Fibroblast of skin of scalp (primary cell): ENCODE data around the gene TRAF7.
A peak's percentile ranks its signal among the peaks of the same experiment; 100 is the strongest.

Experiments used
- DNase-seq: peaks from one replicate; pipeline ENCODE4 v3.0.0-alpha.2; 2013

Gene TRAF7

DNA sequence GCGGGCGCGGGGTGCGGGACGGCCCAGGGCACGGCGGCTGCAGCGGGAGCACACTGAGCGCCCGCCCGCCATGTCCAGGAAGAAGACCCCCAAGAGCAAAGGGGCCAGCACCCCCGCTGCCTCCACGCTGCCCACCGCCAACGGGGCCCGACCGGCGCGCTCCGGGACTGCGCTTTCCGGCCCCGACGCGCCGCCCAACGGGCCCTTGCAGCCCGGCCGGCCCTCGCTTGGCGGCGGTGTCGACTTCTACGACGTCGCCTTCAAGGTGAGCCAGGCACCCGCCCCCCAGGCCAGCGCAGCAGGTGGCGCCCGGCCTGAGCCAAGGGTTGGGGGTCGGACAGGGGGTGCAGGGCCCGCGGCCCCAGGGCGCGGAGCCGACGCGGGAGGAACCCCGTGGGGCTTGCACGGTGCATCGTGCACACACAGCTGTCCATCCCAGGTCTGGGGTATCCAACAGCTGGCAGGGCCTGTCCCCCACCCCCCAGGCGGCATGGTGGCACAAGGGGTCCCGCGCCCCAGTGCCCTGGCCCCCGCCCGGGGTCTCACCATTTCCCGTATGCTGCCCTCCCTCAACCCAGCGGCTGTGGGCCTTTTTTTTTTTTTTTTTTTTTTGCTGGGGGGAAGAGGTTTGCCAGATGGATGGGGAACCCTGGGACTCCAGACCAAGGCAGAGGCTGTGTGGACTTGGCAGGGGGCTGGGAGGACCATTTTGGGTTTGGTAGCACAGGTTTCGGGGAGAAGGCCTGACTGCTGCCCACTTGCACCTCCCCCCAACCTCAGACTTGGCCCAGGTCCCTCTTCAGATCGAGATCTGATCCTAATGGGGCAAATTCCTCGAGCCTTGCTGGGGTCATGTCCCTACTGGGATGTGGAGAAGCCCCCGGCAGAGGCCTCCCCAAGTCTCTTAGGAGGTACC lies 6.6 kb upstream of the TRAF7 start:
- no peak for DNase-seq

DNA sequence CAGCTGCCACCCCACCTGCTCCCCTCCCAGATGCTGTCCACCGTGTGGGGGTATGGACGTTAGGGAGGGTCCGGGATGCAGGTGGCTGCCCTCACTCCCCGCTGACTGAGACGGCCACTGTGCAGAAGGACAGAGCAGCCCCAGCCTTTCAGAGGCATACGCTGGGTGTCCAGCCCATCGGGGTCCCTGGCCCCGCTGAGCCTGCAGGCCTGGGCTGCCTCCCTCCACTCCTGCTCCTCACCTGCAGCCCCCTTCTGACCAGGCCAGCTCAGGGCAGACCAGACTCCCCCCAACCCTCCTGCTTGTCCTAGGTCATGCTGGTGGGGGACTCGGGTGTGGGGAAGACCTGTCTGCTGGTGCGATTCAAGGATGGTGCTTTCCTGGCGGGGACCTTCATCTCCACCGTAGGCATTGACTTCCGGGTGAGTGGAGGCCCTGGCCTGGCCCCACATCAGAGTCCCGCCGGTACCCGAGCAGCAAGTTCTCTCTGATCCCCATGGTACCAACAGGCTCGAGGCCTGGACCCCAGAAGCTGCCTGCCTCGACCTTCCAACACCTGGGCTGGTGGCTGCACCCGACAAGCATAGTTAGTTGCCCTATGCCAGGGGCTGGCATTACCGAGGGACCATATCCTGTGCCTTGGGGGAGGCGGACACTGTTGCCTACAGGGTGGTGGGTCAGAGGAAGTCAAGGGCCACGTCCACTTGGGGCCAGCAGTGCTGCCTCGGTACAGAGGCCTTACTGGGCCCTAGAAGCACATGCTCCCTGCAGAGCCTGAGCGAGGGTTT lies 5.8 kb upstream of the TRAF7 start:
- DNase-seq, result no peak

DNA sequence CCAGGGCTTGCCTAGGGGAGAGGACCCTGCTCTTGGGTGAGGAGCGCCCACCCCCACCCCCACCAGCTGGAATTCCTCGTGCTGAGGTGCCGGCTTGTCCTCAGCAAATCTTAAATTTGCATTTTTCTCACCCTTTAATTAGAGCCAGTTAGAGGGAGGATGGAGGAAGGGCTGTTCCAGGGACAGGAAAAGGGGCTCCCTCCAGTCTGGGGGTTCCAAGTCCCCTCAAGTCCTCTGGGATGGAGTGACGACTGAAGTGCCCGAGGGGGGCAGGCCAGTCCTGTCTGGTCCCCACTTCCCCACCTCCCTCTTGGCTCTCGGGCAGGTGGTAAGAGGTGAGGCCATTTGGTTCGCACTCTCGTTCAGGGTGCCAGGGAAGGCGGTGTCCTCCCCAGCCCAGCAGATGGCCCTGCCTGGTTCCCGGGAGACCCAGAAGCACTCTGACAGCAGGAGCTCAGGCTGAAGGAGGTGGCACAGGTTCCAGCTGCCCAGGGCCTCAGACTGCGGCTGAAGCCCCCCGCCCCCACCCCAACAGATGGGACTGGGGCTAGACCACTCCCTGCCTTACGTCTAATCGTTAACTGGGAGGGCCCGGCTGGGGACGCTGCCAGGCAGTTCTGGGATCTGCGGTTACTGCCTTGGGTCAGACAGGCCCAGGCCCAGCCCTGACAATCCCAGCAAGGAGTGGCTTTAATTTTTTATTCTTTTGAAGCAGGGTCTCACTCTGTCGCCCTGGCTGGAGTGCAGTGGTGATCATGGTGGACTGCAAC lies 5.0 kb upstream of the TRAF7 start:
- peak; percentile 29 for DNase-seq

DNA sequence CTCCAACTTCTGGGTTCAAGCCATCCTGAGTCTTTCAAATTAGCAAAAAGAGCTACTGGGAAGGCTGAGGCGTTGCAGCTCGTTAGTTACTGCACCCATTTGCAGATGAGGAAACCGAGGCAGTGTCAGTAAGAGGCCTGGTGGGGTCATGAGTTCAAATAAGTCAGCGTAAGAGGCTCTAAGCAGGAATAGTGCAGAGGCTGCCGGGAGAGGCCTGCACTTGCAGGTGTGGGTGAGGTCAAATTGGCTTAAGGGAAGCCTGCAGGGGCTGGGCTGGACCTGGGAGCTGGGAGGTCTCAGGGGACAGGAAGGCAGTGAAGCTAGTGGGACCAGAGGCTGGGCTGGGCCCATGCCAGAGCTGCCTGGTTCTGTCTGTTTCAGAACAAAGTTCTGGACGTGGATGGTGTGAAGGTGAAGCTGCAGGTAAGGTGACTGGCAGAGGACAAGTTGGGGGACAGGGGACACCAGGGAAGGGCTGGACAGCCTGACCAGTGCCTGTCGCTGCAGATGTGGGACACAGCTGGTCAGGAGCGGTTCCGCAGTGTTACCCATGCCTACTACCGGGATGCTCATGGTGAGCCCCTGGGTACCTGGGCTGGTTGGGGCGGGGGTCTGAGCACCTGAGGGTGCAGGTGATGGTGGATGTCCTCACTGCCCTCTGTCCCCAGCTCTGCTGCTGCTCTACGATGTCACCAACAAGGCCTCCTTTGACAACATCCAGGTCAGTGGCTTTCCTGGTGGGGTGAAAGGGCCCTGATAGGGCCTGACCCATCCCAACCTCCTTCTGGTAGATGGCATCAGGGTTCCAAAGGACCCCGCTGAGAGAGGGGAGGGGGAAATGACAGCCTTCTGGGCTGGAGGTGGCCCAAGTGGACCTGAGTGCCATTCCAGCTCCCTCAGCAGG lies 4.1 kb upstream of the TRAF7 start:
- no peak for DNase-seq

DNA sequence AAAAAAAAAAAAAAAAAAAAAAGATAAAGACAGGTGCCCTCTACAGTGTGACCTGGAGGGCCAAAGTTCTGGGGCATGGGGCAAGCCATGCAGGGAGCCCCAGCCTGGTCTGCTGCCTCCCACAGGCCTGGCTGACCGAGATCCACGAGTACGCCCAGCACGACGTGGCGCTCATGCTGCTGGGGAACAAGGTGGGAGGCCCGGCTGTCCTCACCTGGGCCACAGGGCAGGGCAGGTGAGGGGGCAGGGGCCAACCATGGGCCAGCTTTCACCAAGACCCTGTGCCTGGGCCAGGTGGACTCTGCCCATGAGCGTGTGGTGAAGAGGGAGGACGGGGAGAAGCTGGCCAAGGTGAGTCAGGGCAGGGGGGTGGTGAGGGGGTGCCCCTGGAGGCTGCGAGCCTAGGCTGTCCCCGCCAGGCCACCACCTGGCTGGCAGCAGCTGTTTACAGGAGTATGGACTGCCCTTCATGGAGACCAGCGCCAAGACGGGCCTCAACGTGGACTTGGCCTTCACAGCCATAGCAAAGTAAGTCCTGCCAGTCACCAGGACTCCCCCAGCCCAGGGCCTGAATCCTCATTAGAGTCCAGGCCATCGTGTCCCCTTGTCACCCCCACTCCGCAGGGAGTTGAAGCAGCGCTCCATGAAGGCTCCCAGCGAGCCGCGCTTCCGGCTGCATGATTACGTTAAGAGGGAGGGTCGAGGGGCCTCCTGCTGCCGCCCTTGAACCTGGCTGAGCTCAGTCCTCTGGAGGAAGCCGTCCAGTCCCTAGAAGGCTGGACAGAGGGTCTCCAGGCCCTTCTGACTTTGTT lies 2.7 kb upstream of the TRAF7 start:
- no peak for DNase-seq

DNA sequence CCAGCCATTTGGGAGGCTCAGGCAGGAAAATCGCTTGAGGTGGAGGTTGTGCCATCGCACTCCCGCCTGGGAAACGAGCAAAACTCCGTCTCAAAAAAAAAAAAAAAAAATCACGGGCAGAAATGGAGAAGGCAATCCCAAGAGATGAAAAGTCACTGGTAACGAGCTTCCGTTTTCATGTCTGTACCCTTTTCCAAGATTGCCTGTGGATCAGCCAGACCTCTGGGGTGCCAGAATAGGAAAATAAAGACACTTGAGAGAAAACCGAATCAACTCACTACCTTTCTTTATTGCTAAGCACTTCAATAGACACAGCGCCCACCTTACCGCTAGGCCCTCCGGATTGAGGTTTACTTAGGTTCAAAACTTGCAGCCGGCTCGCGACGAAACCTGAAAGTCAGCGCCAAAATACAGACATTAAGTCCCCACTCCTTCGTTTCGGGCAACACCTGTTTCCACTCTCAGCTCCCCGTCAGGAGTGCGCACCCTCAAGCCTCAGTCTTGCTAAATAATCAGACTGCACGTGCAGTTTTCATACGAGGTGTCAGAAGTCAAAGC lies 970 bp upstream of the TRAF7 start:
- DNase-seq, result no peak

DNA sequence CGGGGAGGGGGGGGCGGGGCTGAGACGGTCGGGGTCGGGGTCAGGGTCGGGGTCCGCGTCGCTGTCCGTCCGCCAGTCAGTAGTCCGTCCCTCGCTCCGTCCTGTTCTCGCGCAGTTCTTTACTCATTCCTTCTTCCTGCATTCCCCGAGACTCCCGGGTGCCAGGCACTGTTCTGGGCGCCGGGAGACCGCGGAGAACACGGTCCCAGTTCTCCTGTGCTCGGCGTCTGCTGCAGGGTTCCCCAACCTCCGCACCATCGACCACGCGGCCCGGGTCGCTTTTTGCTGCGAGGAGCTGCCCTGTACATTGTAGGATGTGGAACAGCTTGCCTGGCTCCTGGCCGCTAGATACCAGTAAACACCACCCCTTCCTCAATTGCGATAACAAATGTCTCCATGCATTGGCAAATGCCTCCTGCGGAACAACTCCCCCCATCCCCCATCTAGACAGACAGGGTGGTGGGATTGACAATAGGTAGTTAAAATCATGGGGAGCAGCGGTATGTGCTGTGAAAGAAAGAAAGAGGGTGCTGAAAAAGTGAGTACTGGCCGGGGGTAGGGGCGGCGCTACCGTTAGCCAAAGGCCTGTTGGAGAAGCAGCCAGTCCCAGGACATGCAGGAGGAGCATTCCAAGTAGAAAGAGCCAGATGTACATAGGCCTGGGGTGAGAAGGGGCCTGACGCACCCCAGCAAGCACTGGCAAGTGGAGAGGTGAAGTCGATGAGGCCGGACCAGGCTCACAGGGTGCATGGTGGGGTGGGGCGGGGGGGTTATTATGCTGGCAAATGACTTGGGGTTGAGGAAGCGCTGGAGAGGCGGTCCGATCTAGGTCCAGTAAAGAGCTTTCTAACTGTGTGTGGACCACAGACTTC lies 631 bp downstream of the TRAF7 start:
- DNase-seq, result no peak

DNA sequence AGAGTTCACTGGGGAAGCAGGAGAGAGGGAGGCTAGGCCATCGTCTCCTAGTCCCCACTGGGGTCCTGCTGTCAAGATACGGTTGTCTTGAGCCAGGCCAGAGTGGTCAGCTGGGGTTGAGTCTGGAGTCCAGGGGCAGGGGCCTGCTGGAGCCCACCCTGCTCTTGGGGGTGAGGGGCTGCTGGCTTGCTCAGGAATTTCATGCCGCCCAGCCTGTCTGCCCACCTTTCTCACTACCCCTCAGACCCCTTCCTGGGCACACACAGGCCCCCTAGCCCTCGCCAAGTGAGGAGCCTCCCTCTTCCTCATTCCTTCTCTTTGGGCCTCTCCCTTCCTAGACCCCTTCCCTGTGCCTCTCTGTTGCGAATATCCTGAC lies 1.3 kb downstream of the TRAF7 start:
- no peak for DNase-seq

DNA sequence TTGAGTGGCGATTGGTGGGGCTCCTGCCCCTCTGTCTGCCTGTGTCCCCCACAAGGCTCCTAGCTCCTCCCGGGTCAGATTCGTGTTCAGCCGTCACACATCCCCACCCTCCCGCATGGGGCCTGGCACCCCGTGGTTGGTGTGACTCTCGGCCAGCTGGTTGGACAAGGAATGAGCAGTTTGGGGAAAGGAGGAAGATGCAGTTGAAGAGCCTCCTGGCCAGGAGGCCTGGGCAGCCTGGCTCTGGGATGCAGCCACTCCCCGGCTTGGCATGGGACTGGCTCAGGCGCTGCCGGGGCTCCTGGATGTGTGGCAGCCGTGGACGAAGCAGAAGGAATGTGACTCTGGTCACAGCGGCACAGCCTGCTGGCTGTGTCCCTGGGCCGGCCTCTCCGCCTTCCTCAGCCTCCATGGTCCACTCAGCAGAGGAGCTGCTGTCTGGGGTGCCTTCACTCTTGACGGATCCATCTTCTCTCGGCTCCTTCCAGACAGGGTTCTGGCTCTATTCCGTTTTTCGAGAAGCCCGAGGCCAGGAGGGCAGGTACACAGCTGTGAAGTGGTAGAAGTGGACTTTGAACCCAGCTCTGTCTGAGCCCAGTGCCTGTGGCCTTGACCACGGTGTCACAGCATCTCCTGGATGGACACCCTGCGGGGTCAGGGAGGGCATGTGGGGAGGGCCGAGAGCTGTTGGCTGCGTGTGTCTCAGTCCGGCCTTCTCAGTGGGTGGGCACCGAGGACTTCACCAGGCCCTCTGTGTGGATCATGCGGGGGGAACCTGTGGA lies 2.1 kb downstream of the TRAF7 start:
- no peak for DNase-seq

DNA sequence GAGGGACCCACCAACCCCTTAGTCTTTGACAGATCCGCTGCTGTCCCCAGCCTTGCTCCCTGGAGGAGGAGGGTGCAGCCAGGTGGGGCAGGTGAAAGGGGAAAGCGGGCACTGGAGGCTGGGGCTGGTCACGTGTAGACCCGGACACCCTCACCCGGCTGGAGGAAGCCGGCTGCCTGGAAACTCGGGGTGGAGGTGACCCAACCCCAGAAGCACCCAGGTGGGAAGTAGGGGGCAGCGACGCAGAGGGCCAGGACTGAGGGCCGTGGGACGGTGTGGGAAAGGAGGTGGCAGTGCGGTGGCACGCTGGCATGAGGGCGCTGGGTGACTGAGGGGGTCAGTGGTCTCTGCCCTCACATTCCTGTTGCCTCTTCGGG lies 2.7 kb downstream of the TRAF7 start:
- no peak for DNase-seq

DNA sequence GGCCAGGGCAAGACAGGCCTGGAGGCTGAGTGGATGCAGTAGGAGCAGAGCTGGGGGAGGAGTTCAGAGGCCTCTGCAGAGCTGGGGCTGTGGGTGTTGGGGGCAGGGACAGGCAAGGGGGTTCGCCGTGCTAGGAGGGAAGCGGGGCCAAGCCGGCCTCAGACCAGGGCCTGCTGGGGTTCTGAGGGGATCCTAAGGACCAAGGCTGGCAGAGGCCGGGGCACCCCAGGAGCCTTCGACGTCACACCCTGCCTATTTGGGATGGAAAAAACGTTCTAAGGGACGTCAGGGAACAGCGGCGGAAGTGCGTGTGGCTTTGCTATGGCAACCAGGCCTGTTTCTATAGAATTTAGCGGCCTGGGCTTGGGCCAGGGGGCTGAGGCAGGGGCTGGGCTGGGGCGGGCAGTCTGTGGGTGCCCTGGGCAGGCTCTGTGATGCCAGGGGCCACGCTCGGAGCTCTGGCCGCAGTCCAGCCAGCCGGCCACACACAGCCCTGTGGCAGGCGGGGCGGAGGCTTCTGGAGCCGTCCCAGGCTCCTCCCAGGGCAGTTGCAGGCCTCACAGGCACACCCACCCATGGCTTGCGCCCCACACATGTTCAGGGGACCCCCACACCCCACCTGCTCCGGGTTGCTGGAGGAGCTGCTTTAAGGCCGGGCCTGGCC lies 3.7 kb downstream of the TRAF7 start:
- DNase-seq, result no peak

DNA sequence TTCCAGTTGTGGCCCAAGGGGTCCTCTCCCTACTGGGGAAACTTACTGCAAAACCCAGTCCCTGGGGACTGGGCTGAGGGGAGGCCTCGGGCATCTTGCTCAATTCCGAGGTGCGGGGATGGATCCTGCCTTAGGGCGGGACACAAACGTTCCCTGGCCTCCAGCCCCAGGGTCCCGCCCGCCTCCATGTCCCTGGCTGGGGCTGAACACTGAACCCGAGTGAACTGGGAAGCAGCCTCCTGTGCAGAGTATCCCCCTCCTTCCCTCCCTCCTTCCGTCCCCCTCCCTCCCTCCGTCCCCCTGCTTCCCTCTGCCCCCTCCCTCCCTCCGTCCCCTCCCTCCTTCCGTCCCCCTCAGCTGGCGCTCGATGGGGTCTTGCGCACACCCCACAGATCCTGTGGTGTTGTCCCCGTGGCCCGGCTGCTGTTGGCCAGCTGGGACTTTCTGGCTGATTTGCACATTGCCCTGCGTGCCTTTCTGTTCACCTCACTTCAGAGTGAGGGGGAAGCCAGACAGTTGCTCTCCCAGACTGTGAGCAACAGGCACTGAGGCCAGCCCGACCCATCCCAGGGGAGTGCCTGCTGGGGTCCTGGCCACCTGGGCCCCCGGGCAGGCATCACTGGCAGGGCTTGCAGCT lies 5.5 kb downstream of the TRAF7 start:
- peak; percentile 53 for DNase-seq

DNA sequence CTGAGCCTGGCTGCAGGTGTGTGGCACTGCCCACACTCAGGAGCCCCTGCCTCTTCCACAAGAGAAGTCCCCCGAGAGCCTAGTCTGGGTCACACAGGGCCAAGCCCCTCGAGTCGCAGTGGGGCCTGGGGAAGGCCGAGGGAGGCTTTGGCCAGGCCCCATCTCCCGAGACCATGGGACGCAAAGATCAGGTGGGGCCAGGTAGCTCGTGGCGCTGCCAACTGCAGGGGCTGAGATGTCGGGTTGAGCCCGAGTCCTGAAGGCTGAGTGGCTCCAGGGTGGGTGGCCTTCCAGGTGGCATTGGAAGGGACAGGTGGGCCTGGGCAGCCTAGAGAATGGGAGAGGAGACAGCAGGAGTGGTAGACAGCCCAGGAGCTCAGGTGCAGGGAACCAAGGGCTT lies 6.3 kb downstream of the TRAF7 start:
- DNase-seq, result no peak

DNA sequence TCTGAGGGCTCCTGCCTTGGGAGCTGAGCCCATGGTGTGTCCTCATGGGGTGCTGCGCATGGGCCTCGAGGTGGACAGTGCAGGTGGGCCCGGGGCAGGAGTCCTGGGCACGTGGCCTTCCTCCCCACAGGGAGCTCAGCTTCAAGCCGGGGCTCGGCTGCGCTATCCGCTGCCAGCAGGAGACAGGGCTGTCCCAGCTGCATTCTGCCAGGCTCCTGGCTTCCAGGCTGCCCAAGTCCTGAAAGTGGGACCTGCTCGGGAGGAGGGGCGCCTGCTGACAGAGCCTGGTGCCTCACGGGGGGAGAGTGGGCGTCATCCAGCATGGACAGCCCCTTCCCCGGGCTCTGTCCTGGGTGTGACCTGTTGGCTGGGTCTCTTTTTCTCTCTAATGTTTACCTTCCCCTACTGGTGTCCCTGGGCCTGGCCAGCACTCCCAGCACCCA lies 7.1 kb downstream of the TRAF7 start:
- DNase-seq, result no peak

DNA sequence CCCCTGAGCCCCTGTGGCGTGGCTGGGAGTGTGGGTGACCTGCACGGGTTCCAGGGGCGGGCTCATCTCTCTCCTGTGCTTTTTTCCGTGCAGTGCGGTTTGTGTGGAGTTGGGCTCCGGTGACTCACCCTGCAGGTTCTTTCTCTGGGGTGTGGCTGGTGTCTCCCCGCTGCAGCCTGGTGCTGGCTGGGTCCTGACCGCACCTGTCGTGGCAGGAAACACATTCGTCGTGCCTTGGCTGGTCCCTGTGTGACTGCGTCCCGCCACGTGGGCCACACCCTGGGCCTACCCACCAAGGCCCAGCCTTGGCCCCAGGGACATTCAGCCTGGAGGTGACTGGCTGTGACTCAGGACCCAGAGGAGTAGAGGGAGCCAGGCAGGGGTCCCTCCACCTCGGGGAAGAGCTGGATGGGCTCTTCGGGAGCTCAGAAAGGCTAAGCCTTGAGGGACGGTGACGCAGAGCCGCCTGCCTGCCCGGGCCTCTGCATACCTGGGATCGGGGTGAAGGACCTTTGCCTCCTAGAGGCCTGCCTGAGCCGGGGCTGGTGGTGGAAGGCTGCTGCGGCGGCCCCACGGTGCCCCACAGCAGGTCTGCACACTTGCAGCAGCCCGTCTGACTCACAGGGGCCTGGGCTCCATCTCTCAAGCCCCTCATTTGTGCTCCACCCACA lies 7.8 kb downstream of the TRAF7 start:
- no peak for DNase-seq

DNA sequence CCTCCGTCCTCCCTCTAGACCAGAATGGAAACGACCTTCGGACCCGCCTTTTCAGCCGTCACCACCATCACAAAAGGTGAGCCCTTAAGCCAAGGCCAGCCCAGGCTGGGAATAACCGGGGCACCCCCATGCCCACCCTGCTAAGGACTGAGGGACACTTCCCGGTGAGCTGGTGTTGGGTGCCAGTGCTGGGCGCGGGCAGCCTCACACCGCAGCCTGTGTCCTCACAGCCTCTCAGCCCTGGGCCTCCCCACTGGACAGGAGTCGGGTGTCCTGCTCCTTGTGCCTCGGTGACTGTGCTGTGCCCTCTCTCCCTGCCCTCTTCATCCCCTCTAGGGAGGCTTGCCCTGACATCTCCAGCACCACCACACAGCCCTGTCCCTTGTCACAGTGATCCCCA lies 10.3 kb downstream of the TRAF7 start:
- no peak for DNase-seq
